ENCODE results near the gene PBRM1.

PBRM1 gene

DNA sequence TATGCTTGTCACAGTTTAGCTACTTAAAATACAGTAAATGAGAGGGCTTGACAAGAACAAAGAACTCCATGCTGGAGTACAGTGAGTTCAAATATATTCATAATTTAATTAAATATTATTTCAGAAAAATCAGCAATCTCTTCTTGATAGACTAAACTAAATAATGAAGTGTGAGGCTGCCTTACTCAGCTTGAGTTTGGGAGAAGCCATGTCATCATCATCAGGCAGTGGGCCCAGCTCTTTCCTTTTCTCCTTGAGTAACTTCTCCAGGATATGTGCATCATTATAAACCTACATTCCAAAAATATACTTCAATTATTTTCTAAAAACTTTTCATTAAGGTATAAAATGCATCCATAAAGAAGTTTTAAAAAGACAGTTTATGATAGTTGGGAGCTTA lies 70.5 kb downstream of the PBRM1 start:
- Mint-ChIP-seq H3K27me3 (ENCODE audit: low read depth) (no peaks in the 10 kb centered on the region), H3K36me3 (ENCODE audit: low read depth) (peaks cover 51% of the 10 kb centered on the region), H3K9me3 (no peaks in the 10 kb centered on the region), H3K4me1 (ENCODE audit: low read depth) (peaks cover 4% of the 10 kb centered on the region), H3K27ac (no peak overlapping the region), H3K4me3 (no peak overlapping the region)
- DNase-seq (ENCODE audit: low spot score), result no peak

DNA sequence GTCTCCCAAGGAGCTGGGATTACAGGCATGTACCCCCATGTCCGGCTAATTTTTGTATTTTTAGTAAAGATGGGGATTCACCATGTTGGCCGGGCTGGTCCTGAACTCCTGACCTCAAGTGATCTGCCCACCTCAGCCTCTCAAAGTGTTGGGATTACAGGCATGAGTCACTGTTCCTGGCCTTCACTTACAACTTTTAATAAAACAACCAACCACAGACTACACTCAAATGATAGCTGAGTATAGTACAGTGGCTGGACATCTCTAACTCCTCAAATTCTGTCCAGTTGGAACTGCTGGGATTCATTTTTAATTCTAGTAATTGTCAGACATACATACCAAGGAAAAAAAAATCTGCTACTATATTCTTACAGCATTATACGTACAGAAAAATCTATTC lies 71.0 kb downstream of the PBRM1 start:
- H3K27me3 Mint-ChIP-seq (ENCODE audit: low read depth), result no peaks in the 10 kb centered on the region
- H3K36me3 Mint-ChIP-seq (ENCODE audit: low read depth), result peaks cover 50% of the 10 kb centered on the region
- H3K4me3 Mint-ChIP-seq, result no peak overlapping the region
- H3K9me3 Mint-ChIP-seq, result no peaks in the 10 kb centered on the region
- H3K4me1 Mint-ChIP-seq (ENCODE audit: low read depth), result no peaks in the 10 kb centered on the region
- H3K27ac Mint-ChIP-seq, result no peak overlapping the region
- DNase-seq (ENCODE audit: low spot score), result no peak

DNA sequence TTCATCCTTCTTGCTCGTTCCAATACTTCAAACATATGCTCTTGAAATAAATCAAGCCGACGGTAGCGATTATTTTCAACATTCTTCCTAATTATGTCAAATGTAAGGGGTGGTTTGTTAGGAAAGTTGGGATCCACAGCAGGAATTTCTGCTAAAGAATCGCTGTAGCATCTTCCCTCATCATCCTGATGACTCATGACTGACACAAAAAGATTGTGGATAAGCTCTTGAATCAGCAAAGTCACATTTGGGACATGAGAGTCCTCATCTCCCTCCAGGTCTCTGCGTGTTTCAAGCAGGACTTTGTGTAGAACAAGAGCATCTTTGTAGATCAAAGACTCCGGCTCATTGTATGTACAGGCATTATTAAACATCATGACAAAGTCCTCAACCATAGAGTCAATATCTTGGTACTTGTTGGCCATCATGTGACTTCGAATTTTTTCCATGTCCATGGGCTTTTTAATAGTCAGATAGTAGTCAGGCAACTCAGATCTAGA lies 76.3 kb downstream of the PBRM1 start:
- peaks cover 2% of the 10 kb centered on the region for H3K4me1 Mint-ChIP-seq (ENCODE audit: low read depth)
- no peak overlapping the region for H3K4me3 Mint-ChIP-seq
- no peaks in the 10 kb centered on the region for H3K9me3 Mint-ChIP-seq
- H3K27me3 Mint-ChIP-seq (ENCODE audit: low read depth), result no peaks in the 10 kb centered on the region
- H3K36me3 Mint-ChIP-seq (ENCODE audit: low read depth), result peaks cover 60% of the 10 kb centered on the region
- no peak for DNase-seq (ENCODE audit: low spot score)
- H3K27ac Mint-ChIP-seq, result no peak overlapping the region

DNA sequence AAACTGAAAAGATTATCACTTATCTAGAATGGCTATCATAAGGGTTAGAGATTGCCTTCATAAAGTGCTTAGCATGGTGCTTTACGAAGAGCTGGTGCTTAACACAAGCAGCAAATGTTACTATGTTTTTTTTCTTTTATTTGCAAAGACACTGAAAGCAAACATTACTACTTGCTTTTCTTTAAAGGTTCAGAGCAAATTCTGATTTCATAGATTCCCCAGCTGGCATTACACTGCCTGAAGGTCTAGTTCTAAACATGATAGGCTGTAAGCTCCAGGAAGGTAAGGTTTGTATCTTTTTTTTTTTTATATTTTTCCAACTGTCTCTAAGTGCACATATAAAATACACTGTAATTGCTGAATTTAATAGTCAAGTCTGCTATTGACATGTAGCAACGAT lies 77.4 kb downstream of the PBRM1 start:
- no peaks in the 10 kb centered on the region for H3K27me3 Mint-ChIP-seq (ENCODE audit: low read depth)
- H3K4me3 Mint-ChIP-seq, result no peak overlapping the region
- no peak for DNase-seq (ENCODE audit: low spot score)
- H3K36me3 Mint-ChIP-seq (ENCODE audit: low read depth), result peaks cover 66% of the 10 kb centered on the region
- no peak overlapping the region for H3K27ac Mint-ChIP-seq
- H3K9me3 Mint-ChIP-seq, result peaks cover 3% of the 10 kb centered on the region
- peaks cover 2% of the 10 kb centered on the region for H3K4me1 Mint-ChIP-seq (ENCODE audit: low read depth)

DNA sequence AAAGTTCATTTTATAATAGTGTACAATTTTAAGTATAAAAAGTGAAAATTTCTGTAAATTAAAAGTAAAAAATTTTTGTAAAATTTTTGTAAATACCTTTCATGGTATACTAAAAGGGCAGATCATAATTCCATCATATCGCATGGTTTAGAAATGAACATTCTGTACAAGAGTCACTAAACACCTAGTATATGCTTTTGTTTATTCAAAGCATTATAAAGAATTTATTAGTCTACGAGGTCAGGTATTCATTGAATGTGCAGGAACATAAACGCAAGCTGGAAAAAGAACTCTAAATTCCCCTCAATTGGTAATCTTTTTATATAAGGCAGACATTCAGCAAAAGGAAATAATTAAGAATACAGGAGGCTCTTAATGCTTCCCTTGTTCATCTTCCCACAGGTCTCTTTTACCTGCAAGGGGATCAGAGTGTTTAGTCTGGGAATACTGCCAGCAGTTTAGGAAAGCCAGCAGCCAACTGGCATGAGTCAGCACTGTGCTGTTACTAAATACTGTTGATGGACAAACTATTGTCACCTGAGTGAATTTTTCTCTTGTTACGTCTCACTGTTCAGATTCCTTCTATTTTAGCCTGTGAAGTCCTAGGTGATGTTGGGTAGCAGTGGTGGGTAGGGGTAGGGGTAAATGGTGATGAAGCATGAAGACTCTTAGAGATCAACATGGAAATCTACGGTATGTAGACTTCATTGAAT lies 79.2 kb downstream of the PBRM1 start:
- H3K36me3 Mint-ChIP-seq (ENCODE audit: low read depth), result peaks cover 74% of the 10 kb centered on the region
- peaks cover 16% of the 10 kb centered on the region for H3K9me3 Mint-ChIP-seq
- no peak for DNase-seq (ENCODE audit: low spot score)
- H3K27me3 Mint-ChIP-seq (ENCODE audit: low read depth), result no peaks in the 10 kb centered on the region
- peaks cover 2% of the 10 kb centered on the region for H3K4me1 Mint-ChIP-seq (ENCODE audit: low read depth)
- H3K4me3 Mint-ChIP-seq, result no peak overlapping the region
- H3K27ac Mint-ChIP-seq, result no peak overlapping the region

DNA sequence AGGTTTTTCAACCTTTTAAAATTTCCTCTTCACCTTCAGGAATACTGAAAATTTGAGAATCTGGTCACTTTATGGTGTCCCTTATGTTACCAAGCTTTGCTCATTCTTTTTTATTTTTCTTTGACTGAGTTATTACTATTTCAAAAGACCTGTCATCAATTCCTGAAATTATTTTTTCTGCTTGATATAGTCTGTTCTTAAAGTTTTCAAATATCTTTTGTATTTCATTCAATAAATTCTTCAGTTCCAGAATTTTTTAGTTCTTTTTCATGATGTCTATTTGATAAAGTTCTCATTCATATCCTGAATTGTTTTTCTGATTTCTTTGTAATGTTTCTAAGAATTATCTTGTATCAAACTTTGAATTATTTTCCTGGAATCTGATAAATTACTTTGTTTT lies 85.5 kb downstream of the PBRM1 start:
- peaks cover 85% of the 10 kb centered on the region for H3K36me3 Mint-ChIP-seq (ENCODE audit: low read depth)
- H3K4me1 Mint-ChIP-seq (ENCODE audit: low read depth), result no peaks in the 10 kb centered on the region
- no peaks in the 10 kb centered on the region for H3K27me3 Mint-ChIP-seq (ENCODE audit: low read depth)
- no peak for DNase-seq (ENCODE audit: low spot score)
- peaks cover 29% of the 10 kb centered on the region for H3K9me3 Mint-ChIP-seq
- no peak overlapping the region for H3K4me3 Mint-ChIP-seq
- H3K27ac Mint-ChIP-seq, result no peak overlapping the region

DNA sequence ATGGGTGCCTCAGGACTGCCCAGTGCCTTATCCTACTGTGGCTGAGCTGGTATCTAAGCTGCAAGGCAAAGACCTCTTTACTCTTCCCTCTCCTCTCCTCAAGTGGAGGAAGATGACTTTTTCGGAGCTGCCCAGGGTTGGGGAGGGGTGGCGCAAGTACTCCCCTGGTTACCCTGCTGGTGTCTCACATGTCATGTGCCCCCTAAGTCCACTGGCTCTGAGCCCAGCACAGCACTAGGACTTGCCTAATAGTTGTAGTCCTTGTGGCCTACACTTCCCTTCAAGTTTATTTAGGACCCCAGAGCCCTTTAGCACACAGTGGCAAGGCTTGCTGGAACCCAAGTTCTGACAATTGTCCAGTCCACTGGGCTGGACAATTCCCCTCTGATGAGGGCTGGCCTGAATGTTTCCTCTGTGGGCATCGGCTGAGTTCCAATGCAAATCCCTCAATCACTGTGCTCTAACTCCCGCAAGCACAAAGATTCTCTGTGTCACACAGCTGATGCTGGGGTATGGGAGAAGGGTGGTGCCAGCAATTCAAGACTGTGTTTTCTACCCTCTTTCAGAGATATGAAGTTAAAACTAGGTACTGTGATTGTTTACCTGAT lies 89.0 kb downstream of the PBRM1 start:
- Mint-ChIP-seq H3K4me3 (no peak overlapping the region), H3K36me3 (ENCODE audit: low read depth) (peaks cover 78% of the 10 kb centered on the region), H3K27ac (no peak overlapping the region)

DNA sequence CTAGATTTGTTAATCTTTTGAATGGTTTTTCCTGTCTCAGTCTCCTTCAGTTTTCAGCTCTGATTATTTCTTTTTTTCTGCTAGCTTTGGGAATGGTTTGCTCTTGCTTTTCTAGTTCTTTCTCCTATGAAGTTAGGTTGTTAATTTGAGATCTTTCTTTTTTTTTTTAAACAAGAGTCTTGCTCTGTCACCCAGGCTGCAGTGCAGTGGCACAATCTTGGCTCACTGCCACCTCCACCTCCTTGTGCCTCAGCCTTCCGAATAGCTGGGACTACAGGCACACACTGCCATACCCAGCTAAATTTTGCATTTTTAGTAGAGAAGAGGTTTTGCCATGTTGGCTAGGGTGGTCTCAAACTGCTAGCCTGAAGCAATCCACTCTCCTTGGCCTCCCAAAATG lies 92.6 kb downstream of the PBRM1 start:
- Mint-ChIP-seq H3K4me3 (no peak overlapping the region), H3K27me3 (ENCODE audit: low read depth) (no peaks in the 10 kb centered on the region), H3K9me3 (peaks cover 3% of the 10 kb centered on the region), H3K36me3 (ENCODE audit: low read depth) (peaks cover 53% of the 10 kb centered on the region), H3K4me1 (ENCODE audit: low read depth) (no peaks in the 10 kb centered on the region), H3K27ac (no peak overlapping the region)
- DNase-seq (ENCODE audit: low spot score), result no peak

More for the DNA sequence above, 89.0 kb downstream of the PBRM1 start:
- Mint-ChIP-seq H3K27me3 (ENCODE audit: low read depth) (no peaks in the 10 kb centered on the region), H3K9me3 (peaks cover 13% of the 10 kb centered on the region), H3K4me1 (ENCODE audit: low read depth) (no peaks in the 10 kb centered on the region)
- DNase-seq (ENCODE audit: low spot score), result no peak

DNA sequence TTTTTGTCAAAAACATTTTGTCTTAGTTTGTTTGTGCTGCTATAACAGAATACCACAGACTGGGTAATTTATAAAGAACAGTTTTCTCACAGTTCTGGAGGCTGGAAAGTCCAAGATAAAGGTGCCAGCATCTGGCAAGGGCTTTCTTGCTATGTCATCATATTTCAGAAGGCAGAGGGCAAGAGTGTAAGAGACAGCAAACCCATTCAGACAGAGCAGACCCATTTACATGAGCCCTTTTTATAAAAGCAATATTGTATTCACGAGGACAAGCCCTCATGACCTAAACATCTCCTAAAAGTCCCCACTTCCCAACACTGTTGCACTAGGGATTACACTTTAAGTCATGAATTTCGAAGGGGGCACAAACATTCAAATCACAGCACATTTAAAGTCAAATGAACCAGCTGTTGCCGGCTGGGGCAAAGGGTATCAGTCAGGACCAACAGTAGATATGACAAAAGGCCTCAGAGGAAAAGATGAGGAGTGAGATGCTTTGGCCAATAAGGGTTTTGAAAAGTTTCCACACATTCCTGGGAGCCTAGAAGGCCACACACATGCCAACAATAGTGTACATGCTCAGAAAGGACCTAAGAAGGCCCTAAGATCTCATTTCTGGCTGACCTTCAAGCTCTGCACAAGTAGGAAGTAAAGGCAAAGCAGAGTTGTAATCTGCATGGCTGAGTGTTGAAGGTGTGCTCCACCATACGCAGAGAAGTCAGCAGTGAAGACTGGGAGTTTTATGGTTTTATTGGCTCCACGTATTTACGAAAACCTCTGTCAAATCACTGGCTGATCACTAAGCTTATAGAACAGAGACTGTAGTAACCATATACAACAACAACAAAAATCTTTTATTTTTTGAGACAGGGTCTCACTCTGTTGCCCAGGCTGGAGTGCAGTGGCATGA lies 111.4 kb downstream of the PBRM1 start:
- Mint-ChIP-seq H3K9me3 (no peaks in the 10 kb centered on the region), H3K27me3 (ENCODE audit: low read depth) (no peaks in the 10 kb centered on the region), H3K27ac (no peak overlapping the region), H3K36me3 (ENCODE audit: low read depth) (peaks cover 41% of the 10 kb centered on the region), H3K4me3 (no peak overlapping the region), H3K4me1 (ENCODE audit: low read depth) (no peaks in the 10 kb centered on the region)
- DNase-seq (ENCODE audit: low spot score), result no peak

DNA sequence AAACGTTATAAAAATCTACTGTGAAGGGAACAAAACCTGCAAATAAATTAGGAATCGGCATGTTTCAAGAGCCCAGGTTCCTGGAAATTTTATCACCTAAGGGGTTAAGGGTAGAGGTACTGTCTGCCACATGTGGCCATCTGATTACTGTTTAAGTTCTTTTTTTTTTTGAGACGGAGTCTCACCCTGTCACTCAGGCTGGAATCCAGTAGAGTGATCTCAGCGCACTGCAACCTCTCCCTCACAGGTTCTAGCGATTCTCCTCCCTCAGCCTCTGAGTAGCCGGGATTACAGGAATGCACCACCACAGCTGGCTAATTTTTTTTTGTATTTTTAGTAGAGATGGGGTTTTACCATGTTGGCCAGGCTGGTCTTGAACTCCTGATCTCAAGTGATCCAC lies 113.5 kb downstream of the PBRM1 start:
- no peak overlapping the region for H3K4me3 Mint-ChIP-seq
- H3K9me3 Mint-ChIP-seq, result no peaks in the 10 kb centered on the region
- H3K4me1 Mint-ChIP-seq (ENCODE audit: low read depth), result no peaks in the 10 kb centered on the region
- no peak for DNase-seq (ENCODE audit: low spot score)
- no peak overlapping the region for H3K27ac Mint-ChIP-seq
- H3K27me3 Mint-ChIP-seq (ENCODE audit: low read depth), result no peaks in the 10 kb centered on the region
- H3K36me3 Mint-ChIP-seq (ENCODE audit: low read depth), result peaks cover 28% of the 10 kb centered on the region

DNA sequence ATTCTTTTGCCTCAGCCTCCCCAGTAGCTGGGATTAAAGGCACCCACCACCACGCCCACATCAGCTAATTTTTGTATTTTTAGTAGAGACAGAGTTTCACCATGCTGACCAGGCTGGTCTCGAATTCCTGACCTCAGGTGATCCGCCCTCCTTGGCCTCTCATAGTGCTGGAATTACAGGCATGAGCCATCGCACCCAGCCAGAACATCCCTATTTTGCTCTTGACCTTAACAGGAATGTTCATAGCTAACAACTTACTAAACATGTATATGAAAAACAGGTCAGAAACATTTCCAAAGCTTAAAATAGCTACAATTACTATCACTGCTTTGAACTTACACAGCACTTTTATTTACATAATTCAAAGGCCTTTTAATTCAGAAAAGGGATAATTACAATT lies 115.6 kb downstream of the PBRM1 start:
- Mint-ChIP-seq H3K36me3 (ENCODE audit: low read depth) (peaks cover 18% of the 10 kb centered on the region), H3K27ac (no peak overlapping the region), H3K9me3 (no peaks in the 10 kb centered on the region), H3K4me1 (ENCODE audit: low read depth) (no peaks in the 10 kb centered on the region), H3K27me3 (ENCODE audit: low read depth) (no peaks in the 10 kb centered on the region), H3K4me3 (no peak overlapping the region)
- DNase-seq (ENCODE audit: low spot score), result no peak

DNA sequence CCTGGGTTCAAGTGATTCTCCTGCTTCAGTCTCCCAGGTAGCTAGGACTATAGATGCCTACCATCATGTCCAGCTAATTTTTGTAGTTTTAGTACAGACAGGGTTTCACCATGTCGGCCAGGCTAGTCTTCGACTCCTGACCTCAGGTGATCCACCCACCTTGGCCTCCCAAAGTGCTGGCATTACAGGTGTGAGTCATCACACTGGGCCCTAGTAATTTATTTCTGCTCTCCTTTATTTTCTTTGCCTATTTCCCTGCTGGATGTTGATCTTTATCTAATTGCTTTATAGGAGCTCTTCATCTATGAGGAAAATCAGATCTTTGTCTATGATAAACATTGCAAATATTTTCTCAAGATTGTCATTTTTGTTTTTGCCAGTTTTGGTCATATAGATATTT lies 117.6 kb downstream of the PBRM1 start:
- Mint-ChIP-seq H3K9me3 (no peaks in the 10 kb centered on the region), H3K27me3 (ENCODE audit: low read depth) (no peaks in the 10 kb centered on the region), H3K27ac (no peak overlapping the region), H3K4me3 (no peak overlapping the region), H3K36me3 (ENCODE audit: low read depth) (peaks cover 18% of the 10 kb centered on the region), H3K4me1 (ENCODE audit: low read depth) (no peaks in the 10 kb centered on the region)
- DNase-seq (ENCODE audit: low spot score), result no peak

DNA sequence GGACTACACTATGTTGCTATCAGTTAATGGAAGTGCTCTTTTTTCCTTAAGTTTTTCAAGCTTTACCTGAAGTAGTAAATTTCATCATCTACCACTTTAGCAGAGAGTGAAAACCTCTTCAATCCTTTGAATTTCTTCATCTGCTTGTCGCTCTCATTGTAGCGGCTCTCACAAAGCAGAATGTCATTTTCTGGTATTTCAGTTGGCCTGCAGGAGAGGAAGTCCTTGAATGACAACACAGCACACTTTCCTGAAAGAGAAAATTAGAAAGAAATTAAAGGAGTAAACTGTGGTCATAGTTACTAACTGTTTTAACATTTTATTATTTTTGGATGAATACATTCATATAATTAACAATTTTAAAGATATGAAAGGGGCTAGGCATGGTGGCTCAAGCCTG lies 121.7 kb downstream of the PBRM1 start:
- H3K36me3 Mint-ChIP-seq (ENCODE audit: low read depth), result peaks cover 39% of the 10 kb centered on the region
- H3K27me3 Mint-ChIP-seq (ENCODE audit: low read depth), result no peaks in the 10 kb centered on the region
- H3K9me3 Mint-ChIP-seq, result no peaks in the 10 kb centered on the region
- no peaks in the 10 kb centered on the region for H3K4me1 Mint-ChIP-seq (ENCODE audit: low read depth)
- no peak for DNase-seq (ENCODE audit: low spot score)
- no peak overlapping the region for H3K4me3 Mint-ChIP-seq
- H3K27ac Mint-ChIP-seq, result no peak overlapping the region
